Iris pigment epithelial cell (primary cell): ENCODE measurements around the gene HMCES.
A peak's percentile ranks its signal among the peaks of the same experiment; 100 is the strongest.

Experiments used
- DNase-seq: peaks from one replicate; pipeline ENCODE4 v3.0.0-alpha.2; 2011; ENCODE audit warnings: low read depth

The HMCES gene

GRCh38 chr3:129304146-129304961 is 25.7 kb downstream of the HMCES start:
- DNase-seq = no peak

DNA sequence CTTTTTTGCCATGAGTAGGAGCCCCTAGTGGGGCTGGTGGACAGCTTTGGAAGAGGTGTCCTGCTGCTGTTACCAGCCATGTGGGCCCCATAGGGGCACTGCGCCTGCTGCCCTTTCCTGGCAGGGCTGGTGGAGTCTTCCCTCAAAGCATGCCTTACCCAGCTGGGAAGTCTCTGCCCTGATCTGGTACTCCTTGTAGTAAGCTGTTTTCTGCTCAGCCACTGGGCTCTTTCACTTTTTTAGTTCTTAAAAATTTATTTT is 26.2 kb downstream of the HMCES start:
- no peak for DNase-seq

GRCh38 chr3:129305592-129306091 is 27.0 kb downstream of the HMCES start:
- DNase-seq = peak; percentile 94

GRCh38 chr3:129308636-129309035 is 30.0 kb downstream of the HMCES start:
- DNase-seq = no peak

GRCh38 chr3:129310111-129311011 is 31.7 kb downstream of the HMCES start:
- no peak for DNase-seq

DNA sequence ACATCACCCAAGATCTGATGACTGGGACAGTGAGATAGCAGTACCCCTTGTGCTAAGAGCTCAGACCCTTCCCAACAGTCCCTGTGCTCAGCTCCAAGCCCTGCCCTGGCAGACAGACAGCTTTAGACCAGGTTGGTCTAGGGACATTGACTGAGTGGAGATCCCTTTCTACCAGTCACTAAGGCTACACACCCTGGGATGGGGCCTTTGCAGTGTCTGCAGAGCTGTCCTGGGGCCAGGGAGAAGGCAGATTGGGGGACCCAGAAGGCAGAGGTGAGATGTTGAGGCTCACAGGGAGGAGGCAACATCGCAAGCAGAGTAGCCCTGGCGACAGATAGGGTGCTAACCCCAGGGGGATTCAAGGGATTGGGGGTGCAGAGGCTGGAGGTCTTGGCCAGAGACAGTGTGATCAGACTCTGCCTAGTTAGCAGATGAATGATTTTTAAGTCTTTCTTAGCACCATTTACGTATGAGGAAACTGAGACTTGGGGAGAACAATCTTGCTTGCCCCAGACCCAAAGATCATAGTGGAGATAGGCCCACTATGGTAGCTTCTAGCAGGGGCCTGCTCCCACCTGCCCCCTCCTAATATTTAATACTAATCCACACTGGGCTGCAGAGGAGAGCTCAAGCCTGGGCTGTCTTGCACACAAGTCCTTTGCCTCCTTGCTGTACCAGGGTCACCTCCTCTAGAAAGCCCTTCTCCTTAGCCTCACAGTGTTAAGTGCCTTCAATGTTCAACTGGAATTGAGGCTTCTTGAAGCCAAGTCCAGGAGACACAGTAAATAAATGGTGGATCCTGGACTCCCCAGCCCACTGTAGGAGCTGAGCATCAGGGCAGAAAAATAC is 32.6 kb downstream of the HMCES start:
- DNase-seq = no peak

GRCh38 chr3:129312021-129312639 is 33.5 kb downstream of the HMCES start:
- DNase-seq = no peak

DNA sequence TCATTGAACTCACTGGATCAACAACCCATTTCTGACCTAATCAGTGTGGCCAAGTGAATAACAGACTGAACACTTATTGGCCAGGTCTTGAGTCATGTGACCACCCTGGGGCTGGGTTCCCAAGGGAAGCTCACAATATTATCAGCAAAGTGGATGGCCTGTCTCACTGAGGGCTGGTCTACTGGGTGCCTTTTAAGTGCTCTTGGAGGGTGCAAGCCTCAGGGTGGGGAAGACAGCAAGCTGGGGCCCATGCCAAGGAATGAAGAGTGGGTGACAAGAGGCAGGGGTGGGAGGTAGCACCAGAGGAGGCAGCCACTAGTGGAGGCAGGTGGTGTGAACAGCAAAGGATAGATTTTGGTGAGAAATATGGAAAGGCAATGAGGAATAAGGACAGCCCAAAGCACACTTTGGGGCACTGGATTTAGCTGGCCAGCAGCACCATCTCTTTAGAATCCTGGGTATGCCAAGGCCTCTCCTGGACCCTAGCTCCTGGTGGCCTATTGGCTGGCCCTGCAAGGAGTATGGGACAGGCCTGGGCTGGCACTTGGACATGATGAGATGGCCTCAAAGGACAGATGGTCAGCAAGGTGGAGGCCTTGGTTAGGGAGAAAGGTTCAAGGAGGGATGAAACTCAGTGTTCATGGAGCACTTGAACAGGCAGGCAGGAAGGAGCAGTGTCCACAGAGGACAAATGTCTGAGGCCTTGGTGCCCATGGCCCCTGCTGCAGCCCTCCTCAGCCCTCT is 34.2 kb downstream of the HMCES start:
- no peak for DNase-seq

DNA sequence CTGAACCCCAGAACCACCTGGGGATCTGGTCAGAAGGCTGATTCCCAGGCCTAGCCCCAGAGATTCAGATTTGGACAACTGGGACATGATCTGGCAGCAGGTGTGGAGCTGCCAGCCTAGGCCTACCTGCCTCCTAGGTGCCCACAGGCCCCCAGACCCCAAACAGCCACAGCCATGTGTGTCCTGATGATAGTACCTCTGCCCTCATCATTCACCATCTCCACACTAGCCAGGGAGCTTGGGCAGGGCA is 34.7 kb downstream of the HMCES start:
- no peak for DNase-seq

DNA sequence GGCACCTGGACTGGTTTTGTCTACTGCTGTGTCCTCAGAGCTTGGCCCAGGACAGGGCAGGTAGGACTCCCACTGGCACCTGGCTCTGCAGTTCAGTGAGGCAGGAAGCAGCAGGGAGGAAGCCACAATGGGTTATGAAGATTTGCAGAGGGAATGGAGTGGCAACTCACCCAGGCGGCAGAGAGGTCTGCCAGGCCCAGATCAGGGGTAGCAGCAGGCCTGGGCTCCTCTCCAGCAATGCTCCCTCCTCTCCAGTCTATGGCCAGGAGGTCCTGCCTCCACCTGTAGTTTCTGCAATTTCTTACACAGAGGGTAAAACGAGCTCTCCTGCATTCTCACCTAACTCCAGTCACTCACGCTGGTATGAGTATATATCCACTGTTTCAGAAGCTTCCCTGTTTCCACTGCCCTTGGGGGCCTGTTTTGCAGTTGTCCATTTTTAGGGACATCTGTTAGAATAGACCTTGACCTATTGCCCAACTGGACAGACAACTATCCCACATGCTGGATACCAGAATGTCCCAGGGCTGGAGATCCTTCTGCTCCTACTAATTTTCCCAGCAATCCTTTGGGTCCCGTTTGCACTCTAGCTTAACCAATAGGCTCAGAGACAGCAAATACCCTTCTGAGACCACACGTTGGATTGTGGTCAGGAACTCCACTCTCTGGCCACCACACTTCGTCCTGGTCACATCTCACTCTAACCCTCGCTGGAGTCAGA is 35.2 kb downstream of the HMCES start:
- no peak for DNase-seq

DNA sequence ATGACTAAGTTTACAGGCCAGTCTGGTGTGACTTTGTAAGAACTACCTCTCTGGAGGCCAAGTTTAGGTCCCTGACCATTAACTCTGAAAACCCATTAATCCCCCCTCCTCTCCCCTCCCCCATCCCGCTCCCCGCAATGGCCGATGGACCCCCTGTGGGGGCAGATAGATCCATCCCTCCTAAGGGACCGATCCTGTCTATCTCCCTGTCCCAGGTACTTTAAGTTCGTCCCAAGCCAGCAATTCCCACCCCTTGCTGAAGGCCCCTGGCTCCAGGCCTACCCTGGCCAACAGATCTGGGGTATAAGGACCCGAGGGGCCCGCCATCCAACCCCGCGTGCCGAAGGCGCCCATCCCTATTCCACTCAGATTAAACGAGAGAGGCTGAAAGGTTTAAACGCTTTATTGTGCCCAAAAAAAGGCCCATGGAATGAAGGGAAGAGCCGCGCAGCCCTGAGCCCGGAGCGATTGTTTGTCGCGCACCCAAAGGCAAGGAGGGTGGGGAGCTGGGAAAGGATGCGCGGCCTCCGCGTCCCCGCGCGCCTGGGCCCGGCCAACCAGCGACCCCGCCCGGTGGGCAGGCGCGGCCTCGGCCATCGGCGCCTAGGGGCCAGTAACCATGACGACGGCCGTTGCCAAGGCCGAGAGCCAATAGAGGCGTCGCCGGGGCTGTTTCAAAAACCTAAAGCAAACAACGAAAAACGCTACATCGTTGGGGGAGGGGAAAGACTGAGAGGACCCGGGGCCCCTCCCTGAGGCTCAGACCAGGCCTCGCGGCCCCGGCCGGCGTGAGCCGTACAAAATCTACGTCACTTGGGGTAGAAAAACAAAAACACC is 35.9 kb downstream of the HMCES start:
- DNase-seq = peak; percentile 82

DNA sequence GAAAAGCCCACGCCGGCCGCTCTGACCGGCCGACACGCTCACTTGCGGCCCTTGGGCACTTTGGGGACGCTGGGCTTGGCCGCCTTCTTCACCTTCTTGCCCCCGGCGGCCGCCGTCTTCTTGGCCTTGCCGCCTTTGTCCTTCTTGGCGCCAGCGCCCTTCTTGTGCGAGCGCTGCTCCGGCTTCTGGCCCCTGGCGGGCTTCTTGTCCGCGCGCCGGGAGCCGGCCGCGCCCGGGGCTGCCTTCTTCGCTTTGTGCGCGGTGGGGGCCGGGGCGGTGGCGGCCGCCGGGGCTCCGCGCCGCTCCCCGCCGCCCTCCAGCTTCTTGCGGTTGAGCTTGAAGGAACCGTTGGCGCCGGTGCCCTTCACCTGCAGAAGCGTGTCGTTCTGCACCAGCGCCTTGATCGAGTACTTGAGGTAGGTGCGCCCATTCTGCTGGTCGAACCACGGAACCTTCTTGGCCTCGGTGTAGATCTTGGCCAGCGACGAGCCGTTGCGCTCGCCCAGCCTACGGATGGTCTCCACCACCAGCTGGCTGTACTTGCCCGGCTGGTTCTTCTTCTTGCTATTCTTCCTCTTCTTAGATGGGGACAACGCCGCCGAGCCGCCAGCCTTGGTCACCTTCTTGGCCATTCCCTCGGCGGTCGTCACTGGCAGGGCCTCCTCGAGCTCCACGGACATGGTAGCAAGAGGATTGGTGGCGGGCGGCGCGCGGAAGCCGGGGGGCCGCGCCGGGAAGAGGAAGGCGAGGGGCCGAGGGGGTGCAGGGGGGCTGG is 36.7 kb downstream of the HMCES start:
- peak; percentile 52 for DNase-seq

DNA sequence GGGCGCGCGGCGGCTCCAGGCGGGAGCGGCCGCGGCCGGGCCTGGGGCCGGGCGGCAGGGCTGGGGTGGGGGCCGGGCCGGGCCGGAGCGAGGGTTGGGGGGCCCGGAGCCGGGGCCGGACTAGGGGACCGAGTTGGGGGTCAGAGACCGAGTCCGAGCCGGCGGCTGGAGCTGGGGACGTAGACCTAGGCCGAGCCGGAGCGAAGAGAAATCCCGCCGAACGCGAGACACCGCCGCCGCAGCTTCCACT is 37.3 kb downstream of the HMCES start:
- DNase-seq = no peak

DNA sequence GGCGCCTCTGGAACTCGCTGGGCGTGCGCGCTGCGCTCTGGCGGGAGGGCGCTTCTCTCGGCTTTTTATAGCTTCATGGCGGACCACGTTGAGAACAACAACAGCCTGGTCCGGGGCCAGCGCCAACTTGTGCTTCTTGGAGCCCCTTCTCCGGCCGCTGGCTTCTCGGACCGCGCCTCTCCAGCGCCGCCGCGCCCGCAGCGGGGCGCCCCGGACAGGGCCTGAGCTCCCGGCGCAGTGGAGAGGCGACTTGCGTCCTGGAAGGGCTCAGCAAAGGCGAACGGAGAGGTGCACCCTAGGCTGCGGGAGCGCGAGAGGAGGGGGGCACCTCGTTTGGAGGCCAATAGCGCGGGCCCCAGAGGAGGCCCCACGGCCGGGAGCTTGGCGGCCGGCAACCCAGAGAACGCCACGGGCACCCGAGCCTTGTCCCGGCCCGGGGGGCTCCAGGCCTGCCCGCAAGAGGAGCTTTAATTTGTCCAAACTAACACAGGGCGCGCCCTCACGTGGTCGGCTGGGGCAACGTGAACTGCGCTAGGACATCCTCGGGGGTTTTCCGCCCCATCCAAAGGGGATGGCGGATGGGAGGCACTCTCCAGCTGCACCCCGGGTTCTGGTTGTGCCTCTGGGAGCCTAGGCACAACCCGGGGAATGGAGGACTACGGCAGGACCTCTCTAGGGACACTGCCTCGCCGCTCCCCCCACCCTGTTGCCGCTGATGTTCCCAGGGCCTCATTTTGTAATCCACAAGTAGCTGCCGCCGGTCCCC is 37.8 kb downstream of the HMCES start:
- peak; percentile 79 for DNase-seq

- no peak for DNase-seq
Measured at GRCh38 chr3:129317014-129317771, 38.5 kb downstream of the HMCES start.

DNA sequence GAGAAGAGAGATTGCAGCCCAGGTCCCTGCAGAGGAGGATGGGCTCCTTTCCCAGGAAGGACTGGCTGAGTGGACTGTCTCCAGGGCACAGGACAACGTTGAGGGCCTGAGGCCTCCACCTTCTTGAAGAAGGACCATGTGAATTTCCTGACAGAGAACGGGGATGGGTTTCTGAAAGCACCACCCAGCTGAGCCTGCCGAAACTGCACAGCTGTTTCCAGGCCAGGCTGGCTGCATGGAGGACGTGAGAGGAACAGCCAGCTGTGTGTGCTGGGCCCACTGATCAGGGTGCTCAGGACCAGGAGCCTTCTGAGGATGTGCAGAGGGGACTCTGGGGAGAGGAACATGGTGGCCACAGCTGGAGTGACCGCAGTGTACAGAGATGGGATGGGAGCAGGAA is 39.2 kb downstream of the HMCES start:
- DNase-seq = no peak

- no peak for DNase-seq
Measured at GRCh38 chr3:129318921-129319320, 40.3 kb downstream of the HMCES start.

DNA sequence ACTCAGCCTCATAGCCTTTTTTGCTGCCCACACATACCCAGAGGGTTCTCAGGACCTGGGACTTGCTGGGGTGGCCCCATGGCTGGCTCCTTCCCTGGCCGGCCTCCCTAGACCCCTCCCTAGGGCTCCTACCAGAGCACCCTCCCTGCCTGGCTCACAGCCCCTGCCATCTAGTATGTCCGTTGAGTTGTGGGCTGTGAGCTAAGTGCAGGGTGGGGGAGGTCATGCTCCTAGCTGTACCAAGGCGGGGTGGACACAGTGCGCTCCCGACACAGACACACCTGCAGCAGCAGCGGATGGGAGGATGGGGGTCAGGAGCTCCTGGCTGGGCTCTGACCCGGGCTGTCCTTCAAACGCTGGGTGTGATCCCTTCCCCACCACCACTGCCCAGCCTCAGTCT is 41.6 kb downstream of the HMCES start:
- no peak for DNase-seq
